HG02852 (cell line): ENCODE measurements around the gene YWHAH.

Experiments
- ATAC-seq: cut with Tn5 transposase; IDR thresholded peaks from one replicate; pipeline ENCODE4 v1.9.1; 2021; ENCODE audit warnings: mild to moderate bottlenecking, moderate library complexity; ENCODE audit not compliant: unreplicated experiment

YWHAH gene

DNA sequence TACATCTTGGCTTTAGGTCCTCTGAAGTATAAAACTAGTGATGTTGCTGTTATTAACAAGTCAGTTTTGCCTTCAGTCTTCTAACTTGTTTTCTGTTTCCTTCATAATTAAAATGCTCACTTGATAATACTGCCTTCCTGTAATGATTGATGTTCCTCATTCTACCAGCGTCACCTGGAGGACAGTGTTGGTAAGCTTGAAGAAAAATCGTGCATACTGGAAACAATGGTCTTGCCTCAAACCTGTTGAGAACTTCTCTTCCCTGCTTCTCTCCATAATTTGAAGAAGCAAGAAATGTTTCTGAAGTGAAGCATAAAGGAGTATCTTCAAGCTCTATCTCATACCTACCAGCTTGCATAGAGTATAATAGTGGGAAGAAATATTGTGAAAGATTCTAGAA is 3.0 kb downstream of the YWHAH start:
- no peak for ATAC-seq

DNA sequence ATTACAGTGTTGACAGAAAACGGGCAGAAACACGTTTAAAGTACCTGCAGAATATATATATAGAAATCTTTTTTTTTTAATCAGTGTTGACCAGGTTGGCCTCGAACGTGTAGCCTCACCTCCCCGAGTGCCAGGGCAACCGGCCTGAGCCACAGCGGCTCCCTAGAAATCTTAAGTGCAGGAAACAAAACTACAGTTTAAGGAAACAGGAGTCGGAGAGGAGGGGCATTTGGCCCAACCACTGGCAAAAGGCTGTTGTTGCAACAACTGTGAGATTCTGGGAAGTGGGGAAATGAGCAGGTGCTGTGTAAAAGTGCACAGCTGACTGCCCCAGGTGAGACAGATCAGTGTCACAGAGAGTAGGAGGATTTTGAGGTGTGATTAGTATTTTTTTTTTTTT is 3.7 kb downstream of the YWHAH start:
- ATAC-seq, result no peak

DNA sequence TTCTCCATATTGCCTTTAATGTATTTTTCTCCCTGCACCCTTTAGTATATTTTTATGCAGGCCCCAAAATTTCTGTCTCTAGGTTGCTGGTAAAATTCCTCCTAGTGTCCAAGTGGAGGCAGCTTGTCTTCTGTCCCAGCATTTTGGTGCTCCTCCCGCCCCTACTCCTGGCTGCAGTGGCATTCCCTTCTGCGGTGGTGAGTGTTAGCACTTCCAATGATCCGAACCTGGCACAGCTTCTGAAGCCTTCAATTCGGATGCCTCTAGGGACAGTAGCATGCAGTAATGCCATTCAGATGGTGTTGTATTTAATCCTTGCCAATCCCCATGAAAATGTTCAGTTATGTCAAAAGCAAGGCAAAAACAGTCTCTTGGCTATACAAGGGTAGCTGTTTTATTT is 5.9 kb downstream of the YWHAH start:
- no peak for ATAC-seq

DNA sequence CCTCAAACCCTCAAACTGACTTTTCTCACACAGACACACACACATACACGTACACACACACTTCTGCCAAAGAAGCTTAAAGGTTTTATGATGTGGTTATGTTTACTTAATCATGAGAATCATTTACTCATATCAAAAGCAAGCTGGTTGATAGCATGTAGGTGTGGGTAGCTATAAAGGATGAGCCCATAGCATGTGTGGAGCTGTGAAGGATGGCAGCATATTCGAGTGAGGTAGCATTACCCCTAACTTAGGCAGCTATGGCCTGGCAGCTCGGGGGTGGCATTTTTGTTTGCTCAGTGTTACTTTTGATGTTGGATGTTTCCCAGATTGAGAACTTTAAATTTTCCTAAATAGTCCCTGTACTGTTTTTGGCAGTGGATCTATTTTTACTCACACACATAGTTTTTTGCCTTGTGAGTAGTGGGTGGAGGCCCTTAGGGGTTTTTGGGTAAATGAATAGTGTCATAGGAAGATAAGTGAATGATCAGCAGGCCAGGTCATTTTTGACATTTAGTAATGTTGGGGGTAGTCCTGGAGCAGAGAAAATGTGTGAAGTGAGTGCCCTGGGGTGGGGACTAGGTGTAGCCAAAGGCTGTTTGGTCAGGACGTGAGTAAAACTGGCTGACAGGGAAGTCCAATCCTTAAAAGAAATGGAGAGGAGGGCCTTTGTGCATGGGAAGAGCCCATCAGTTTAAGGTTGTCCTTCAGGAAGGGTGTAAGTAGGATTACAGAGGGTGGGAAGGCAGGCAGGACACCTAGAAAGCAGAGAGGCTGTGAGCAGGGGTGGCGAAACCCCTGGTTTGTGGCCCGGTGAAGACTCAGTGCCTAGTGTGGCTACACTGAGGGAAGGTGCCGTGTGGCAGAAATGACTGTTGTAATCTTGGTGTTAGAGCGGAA is 7.1 kb downstream of the YWHAH start:
- no peak for ATAC-seq

DNA sequence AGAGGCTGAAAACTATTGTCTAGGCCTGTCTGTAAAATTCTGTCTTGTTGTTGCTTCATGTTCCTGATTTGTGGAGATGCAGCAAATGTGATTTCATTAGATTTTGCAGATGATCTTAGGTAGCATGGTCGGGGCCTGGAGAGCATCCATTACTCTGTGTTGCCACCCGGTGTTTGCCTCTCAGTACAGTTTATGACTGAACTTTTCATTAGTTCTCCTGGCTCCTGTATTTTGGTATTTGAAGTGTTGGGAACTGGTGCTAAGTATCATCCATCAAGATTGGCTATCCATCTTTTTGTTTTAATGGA is 7.7 kb downstream of the YWHAH start:
- ATAC-seq, result no peak

DNA sequence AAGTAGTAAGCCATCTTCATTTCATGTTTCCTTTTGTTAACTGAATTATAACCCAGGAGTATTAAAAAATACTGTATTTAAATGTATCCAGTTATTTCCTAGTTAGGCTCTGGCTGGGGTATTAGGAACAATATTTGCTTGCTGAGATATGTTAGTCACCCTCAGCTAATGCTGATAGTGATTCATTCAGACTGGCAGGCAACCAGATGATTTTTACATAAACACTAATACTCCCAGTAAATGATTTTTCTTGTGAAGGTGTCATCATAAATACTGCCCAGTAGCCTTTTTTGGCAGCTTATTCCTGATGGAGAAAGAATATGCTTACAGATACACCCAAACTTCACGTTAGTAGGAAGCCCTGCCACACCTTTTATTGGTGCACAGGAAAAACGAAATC is 8.1 kb downstream of the YWHAH start:
- no peak for ATAC-seq

DNA sequence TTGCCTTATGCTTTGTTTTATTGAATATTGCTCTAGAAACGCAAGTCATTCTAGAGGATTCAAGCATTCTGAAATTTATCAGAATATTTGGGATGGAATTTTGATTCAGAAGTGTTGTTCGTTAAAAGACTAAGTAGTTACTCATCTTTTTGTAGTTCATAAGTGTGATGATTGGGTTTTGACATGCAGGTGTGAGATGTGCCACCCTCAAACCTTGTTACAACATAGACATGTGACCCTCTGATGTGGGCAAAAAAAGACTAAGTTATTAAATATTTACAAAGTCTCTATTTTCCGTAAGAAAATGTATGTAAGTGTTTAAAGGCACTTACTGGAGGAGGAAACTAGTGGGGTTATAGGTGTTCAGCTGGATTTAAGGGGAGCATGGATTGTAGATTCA is 8.9 kb downstream of the YWHAH start:
- ATAC-seq, result no peak

DNA sequence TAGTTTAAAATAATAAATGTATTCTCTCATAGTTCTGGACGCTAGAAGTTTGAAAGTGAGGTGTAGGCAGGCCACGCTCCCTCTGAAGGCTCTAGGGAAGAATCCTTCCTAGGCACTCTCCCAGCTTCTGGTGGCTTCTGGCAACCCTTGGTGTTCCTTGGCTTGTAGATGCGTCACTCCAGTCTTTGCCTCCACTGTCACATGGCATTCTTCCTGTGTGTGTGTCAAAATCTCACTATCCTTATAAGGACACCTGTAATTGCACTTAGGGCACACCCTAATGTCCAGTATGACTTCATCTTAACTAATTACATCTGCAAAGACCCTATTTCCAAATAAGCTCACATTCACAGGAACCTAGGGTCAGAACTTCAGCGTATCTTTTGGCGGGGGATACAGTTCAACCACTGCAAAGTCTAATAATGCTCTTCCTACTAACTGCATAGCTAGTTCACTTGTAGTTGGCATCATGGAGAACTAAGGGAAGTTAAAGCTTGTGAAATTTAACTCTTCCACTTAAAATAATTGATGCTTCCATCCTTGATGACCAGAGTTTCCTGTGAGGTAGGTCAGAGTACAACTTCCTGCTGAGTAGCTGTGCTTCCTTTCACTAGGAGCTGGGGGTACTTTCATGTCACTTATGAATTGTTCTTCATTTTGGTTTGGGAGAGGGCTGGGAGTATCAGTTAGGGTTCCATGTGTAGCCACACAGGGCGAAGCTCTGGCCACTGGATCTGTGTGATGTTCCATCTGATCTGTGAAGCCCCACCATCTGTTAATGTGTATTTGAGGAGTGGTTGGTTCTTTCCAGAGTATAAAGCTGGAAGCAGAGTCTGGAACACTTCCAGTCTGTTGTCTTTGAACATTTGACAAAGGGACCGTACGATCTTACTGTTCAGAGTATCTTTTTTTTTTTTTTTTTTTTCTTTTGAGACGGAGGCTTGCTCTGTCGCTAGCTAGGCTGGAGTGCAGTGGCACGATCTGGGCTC is 10.5 kb downstream of the YWHAH start:
- ATAC-seq, result no peak

DNA sequence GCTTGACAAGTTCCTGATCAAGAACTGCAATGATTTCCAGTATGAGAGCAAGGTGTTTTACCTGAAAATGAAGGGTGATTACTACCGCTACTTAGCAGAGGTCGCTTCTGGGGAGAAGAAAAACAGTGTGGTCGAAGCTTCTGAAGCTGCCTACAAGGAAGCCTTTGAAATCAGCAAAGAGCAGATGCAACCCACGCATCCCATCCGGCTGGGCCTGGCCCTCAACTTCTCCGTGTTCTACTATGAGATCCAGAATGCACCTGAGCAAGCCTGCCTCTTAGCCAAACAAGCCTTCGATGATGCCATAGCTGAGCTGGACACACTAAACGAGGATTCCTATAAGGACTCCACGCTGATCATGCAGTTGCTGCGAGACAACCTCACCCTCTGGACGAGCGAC is 12.0 kb downstream of the YWHAH start:
- ATAC-seq, result no peak

DNA sequence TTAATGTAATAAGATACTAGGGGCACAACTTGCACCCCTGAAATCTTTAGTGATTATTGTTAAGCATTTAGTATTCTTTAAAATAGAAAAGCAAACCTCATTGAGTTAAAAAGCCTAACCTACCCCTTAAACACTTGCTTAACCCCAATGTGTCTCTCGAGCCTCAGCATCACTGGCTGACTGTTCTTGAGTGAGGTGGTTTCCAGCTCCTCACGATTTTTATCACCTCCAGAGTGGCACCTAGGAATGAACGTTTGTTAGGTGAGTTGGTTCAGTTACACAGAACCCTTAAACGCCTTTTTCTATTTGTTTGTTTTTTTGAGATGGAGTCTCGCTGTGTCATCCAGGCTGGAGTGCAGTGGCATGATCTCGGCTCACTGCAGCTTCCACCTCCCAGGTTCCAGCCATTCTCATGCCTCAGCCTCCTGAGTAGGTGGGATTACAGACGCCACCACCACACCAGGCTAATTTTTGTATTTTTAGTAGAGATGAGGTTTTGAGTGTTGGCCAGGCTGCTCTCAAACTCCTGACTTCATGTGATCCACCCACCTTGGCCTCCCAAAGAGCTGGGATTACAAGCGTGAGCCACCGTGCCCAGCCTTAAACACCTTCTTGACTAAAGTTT is 13.7 kb downstream of the YWHAH start:
- ATAC-seq, result no peak

DNA sequence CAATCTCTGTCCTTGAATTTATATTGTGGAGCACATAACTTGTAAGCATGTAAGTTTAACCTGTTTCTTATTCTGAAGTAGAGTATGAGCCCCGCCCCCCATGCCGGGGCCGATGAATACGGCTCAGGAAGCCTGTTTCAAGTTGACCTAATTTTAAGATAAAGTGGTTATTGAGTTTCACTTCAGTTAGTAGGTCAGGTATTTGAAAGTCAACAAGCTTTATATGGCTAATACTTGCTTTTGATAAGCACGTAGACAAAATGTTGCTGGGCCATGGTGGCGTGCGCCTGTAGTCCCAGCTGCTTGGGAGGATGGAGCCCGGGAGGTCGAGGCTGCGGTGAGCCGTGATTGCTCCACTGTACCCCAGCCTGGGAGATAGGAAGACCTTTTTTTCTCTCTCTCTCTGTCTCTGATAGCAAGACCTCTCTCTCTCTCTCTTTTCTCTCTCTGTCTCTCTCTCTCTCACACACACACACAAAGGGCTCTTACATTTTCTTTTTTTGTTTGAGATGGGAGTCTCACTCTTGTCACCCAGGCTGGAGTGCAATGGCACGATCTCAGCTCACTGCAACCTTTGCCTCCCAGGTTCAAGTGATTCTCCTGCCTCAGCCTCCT is 14.4 kb downstream of the YWHAH start:
- ATAC-seq, result no peak

DNA sequence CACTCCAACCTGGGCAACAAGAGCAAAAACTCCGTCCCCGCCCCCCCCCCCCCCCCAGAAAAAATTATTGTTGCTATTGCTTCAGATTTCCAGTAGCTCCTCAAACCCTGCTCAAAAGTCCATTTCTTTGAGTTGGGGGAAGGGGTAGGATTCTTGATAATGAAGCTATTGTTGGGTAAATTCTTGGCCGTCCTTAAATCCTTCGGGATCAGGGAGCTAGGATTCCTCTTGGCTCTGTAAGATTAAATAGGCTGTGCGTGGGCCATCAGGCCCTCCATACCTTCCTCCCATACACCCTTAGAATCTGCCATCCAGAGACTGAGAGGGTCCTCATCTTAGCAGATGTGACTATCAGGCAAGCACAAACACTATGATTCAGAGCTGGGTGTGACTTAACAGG is 16.4 kb downstream of the YWHAH start:
- no peak for ATAC-seq

DNA sequence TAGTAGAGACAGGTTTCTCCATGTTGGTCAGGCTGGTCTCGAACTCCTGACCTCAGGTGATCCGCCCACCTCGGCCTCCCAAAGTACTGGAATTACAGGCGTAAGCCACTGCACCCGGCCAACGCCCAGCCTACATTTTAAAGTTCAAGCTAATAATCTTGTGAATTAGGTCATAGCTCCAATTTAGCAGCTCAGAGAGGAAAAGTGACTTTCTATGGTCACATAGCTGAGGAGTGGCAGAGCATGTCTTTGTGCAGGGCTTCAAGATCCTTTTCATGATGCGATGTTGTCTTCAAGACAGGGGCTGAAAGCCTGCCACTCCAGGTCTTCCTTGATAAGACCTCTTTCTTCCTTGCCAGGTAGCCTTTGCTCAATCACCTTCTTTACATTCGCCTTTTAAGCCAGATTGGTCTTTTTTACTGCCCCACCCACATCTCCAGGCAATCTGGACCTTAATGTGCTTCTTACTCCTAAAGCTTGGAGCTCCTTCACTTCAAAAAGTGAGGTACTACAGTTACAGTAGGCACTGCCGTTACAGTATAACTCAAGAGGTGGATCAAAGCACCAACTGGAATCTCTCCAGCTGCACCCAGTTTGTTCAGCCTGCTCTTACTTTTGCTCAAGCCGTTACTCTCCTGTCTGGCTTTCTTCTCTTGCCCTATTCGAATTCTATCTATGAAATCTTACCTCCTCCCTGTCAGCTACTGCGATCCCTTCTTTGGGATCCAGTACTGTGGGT is 18.2 kb downstream of the YWHAH start:
- no peak for ATAC-seq

DNA sequence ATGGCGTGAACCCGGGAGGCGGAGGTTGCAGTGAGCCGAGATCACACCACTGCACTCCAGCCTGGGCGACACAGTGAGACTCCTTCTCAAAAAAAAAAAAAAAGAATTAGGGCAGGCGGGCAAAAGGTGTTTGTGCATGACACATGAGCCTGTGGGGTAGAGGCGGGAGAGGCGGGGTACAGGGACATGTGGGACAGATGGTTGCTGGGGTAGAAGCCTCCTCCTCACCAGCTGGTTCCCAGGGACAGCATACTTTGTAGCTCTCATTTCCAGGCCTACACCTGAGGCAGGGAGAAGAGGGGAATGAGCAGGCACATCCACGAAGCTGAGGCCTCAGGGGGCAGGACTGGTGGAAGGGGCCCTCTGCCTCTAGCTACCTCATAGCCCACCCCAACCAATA is 23.7 kb downstream of the YWHAH start:
- no peak for ATAC-seq

DNA sequence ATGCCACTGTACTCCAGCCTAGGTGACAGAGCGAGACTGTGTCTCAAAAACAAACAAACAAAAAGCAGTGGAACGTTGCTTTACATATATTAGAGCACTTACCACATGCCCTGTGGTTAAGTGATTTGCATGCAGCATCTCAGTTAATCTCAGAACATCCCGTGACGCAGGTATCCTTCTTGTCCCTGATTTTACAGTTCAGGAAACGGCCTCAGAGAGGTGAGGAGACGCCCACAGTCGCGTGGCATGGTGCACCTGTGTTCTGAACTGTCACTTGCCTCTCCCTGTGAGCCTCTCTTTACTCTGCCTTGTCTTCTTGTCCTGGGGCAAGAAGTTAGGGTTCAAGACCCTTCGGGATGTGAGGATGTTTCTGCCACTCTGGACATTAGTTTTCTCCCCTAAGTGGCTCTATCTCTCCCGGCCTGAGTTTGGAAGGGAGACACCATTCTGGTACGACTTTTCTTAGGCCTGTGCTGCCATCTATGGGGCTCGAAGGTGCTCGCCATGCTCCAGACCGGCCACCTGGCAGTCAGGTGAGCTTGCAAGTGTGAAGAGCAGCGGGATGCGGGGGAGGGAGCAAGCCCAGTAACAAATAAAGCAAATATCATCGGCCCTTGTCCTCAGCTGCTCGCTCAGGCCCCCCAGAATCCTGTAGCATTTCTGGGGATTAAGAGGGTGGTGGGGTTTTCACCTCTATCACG is 25.6 kb downstream of the YWHAH start:
- no peak for ATAC-seq

DNA sequence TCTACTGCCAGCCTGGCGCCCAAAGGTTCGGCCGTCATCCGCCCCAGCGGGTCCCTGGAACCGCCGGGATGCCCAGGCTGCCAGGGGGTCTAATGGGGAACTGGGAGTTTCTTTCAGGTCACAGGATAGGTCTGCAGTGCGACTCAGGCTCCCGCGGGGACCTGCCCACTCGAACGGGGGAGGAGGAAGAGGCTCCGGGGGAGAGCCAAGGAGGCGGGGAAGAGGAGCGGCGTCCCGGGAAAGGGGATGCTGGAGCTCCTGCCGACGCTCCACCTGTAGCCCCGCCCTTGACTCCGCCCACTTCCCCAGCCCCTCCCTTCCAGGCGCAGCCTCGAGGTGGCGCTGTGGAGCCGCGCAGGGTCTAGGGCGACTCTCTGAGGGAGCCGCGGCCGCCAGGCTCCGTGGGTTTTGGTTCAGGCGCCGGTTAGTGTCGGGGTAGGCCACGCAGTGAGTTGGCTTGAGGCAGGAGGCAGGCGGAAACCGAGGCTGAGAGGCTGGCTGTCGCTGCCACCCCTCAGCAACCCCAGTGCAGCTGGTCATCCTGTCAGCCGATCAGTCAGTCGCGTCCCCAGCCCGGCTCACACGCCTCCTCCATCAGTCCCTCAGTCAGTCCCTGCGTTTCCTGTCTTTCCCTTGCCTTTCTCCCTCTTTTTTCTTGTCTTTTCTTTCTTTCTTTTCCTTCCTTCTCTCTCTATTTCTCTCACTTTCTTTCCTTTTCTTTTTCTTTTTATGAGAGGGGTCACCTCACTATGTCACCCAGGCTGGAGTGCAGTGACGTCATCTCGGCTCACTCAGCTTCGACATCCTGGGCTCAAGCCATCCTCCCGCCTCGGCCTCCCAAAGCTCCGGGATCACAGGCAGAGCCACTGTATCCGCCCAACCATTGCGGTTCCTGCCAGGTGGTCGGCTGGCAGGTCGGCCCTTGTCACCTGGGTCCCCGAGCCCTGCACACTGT is 26.4 kb downstream of the YWHAH start:
- ATAC-seq, result no peak

DNA sequence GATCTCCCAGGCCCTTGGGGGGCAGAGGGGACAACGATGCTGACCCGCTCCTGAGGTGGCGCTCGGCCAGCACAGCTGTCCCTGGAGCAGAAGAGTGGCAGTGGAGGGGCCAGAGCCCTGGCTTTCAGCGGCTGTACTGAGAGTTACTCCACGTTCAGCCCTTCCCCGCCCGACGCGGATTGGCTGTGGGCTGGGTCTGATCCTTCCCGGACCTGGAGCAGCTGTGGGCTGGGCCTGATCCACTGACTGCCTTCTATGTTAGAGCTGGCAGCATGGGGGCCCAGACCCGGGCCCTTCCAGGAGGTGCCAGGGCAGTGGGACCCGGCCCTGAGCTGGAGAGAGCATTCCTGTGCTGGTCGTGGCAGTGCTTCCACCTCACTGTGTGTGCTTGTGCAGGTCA is 27.8 kb downstream of the YWHAH start:
- no peak for ATAC-seq

DNA sequence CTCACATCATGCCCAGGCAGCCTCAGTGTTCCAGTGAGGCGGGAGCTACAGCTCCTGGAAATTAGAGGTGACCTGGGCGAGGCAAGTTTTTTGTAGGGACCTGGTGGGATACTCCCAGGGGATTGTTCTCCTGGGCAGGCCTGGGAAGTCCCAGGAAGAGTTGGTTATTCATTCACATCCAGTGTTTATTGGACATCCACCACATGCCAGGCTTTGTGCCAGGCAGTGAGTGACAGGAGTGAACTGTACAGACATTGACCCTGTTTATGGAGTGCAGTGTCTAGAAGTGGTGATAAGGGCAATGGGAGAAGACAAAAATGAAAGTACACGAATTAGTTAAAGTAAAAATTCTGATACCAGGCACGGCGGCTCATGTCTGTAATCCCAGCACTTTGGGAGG is 29.4 kb downstream of the YWHAH start:
- no peak for ATAC-seq
